Measurements from ENCODE around the gene GPRC5A.

GPRC5A gene

DNA sequence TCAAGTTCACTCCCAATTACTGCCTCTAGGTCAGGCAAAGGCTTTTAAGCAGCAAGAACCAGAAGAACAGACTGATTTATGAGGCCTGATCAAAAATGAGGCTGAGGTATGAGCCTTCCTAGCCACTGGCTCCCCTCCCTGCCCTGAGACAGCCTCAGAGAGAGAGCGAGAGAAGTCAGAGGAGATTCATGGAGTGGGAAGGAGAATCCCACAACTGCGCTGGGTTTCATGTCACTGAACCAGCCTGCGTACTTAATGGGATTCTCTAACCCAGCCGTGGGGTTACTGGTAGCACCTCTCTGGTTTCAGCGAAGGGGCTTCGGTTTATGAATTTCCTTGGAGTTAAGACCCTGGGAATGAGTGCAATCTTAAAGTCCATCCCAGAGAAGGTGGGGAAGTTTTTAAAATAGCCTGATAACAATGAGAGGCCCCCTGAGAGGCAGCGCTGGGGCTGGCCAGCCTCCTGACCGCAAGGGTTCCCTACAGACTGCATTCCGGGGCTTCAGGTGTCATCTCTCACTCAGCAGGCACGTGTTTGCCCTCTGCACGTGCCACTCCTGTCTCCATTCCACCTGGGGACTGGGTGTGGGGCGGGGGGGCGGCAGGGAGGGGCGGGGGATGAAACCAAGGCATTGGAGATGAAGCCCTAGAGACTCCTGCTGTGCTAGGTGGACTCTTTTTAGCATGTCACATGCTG, 6.1 kb upstream of the GPRC5A start:
- DNase-seq (ENCODE audit: low read depth) = no peak

DNA sequence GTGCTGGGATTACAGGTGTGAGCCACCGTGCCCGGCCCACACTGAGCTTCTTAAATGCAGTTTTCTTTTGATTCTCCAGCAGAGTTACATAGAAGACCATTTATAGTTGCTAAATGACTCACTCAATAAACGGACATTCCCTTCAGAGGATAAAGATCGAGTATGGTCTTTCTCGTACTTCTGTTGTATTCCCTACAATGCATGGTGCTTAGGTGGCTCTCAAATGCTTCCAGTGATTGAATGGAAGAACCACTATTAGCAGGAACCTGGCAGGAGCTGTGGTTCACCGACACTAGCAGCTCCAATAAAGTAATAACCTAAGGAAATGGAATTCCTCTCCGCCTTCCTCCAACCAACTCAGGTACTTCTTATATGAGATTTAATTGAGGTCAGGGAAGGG, 3.9 kb upstream of the GPRC5A start:
- no peak for DNase-seq (ENCODE audit: low read depth)

DNA sequence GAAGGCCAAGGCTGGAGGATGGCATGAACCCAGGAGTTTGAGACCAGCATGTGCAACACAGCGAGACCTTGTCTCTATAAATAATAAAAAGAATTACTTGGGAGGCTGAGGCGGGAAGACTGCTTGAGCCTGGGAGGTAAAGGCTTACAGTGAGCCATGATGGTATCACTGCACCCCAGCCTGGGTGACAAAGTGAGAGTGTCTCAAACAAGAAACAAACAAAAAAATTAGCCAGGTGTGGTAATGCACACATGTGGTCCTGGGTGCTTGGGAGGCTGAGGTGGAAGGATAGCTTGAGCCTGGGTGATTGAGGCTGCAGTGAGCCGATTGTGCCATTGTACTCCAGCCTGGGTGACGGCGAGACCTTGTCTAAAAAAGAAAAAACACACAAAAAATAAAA, 1.7 kb upstream of the GPRC5A start:
- DNase-seq (ENCODE audit: low read depth) = no peak

DNA sequence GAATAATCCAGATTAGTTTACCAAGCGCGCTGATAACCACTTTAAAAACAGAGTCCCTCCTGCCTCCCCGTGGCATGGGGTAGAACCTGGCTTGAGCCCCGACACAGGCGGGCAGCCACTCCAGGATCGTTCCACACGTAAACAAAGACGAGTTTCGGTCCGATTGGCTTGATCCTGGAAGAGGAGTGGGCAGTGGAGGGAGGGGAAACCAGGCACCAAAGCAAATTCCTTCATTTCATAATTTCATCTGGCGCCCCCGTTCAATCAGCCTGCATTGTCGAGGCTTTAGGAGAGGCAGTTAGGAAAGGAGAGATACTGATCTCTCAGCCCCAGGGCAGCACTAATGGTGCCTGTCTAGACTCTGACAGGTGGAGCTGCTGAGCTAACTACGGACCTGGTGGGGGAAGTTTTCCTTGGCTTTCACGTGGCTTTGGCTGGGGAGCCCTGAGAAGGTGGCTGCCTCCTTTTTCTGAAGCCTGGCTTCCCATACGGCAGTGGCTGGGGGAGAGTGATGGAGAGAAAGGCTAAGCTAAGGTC, 751 bp upstream of the GPRC5A start:
- DNase-seq (ENCODE audit: low read depth) = no peak

DNA sequence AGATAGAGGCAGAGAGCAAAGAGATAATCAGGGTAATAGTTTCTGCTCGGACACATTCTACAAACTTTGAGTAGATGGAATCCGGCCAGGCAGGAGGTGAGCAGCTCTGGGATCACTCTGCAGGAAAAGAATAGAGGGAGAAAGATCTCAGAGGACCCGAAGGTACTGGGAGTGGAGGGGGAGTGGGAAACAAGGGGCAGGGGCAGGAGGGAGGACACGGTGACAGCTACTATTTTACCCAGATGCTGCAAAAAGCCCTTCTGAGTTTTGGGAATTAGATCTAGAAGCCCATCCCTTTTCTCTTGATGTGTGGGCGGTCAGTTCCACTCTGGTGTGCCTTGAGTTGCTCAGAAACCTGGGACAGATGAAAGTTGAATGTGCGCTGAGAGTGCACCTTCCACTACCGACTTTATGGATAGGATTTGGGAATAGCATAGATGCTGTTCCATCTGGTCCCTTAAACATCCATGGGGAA, 556 bp downstream of the GPRC5A start:
- DNase-seq (ENCODE audit: low read depth) = no peak

DNA sequence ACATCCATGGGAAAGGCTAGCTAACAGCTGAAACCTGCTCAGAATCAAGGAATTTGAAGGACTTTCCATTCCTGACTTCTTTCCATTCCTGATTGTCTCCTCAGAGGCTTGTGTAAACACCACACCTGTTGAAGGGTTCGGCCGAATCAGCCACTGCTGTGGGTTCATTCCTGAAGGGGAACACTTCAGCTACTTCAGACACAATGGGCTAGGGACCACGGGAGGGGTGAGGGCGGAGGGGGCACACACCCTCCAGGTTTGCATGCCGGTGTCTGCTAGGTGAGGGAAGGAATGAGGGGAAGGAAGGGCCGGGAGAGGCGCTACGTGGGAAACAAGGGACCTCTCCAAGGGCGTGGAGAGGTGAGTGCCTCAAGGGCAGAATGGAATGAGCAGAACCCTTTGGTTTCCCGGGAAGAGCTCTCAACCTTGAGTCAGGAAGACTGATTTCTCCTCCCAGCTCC, 1.3 kb downstream of the GPRC5A start:
- no peak for DNase-seq (ENCODE audit: low read depth)

DNA sequence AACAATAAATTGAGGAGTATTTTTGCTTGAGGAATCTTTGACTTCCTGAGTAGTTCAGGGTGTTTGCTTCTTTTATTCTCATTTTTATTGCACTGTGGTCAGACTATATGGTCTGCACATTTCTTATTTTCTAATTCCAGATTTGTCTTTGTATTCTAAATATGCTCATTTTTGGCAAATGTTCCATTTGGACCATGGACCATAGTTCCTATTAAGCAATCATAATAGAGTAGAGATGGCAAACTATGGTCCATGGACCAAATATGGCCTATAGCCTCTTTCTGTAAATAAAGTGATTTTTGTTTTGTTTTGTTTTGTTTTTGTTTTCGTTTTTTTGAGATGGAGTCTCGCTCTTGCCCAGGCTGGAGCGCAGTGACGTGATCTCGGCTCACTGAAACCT, 2.1 kb downstream of the GPRC5A start:
- no peak for DNase-seq (ENCODE audit: low read depth)

DNA sequence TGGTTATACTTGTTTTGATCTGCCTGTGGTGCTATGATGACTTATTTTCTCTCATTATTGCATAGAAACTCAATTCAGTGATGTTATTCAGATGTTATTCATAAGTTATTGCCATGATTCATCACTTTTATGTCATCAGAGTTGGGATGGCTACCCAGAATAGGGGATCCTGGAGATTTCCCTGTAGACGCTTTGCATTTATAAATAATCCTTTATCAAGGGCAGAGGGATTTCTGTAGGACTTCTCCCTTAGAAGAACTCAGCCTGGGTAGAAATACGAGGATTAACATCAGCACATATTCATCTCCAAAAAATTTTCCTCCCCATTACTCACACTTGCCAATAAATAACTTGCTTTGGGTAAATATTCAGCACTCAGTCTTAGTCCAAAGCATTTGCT, 4.9 kb downstream of the GPRC5A start:
- no peak for DNase-seq (ENCODE audit: low read depth)

DNA sequence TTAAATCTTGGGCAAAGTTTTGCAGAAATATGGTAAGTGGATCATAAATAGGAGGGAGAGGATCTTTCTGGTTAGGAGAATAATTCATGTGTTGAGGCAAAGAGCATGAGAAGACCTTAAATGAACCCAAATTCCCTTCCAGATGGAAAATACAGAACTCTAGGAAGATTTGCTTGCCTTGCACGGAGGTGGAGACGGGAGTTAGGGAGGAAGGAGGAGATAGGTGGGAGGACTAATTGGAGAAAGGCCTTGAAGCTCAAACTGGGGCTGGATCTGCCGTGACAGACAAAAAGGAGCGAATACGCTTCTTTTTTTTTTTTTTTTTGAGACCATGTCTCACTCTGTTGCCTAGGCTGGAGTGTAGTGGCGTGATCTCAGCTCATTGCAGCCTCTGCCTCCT, 5.9 kb downstream of the GPRC5A start:
- no peak for DNase-seq (ENCODE audit: low read depth)

DNA sequence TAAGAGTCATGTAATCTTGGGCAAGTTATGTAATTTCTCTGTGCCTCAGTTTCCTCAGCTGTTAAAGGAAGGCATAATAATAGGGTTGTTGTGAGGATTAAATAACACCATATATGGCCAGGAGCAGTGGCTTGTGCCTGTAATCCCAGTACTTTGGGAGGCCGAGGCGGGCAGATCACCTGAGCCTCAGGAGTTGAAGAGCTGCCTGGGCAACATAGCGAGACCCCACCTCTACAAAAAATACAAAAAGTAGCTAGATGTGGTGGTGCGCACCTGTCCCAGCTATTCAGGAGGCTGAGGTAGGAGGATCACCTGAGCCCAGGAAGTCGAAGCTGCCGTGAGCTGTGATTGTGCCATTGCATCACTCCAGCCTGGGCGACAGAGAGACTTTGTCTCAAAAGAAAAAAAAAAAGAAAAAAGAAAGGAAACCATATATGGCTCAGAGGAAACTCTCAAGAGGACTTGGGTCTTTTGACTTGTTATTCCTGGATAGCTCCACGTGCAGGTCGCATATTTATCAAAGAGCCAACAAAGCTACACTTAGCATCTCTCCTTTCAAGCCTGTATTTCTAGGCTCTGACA, 6.9 kb downstream of the GPRC5A start:
- DNase-seq (ENCODE audit: low read depth) = no peak

DNA sequence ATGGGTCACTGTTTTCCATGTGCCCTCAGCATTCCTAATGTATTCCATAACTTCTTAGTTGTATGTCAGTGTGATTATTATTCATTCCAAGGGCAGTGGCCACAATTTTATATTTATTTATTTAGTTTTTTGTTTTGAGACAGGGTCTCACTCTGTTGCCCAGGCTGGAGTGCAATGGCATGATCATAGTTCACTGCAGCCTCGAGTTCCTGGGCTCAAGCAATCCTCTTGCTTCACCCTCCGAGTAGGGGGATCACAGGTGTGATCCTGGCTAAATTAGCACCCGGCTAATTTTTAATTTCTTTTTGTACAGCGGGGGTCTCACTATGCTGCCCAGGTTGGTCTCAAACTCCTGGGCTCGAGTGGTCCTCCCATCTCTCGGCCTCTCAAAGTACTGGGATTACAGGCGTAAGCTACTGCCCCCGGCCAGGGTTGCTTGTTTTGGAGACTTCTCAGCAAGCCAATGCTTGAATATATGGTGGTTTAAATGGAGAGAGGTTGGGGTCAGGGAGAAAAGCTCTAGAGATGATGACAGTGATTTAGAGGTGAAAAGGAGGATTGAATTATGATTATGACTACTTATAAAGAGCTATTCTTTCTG, 7.6 kb downstream of the GPRC5A start:
- DNase-seq (ENCODE audit: low read depth) = no peak

DNA sequence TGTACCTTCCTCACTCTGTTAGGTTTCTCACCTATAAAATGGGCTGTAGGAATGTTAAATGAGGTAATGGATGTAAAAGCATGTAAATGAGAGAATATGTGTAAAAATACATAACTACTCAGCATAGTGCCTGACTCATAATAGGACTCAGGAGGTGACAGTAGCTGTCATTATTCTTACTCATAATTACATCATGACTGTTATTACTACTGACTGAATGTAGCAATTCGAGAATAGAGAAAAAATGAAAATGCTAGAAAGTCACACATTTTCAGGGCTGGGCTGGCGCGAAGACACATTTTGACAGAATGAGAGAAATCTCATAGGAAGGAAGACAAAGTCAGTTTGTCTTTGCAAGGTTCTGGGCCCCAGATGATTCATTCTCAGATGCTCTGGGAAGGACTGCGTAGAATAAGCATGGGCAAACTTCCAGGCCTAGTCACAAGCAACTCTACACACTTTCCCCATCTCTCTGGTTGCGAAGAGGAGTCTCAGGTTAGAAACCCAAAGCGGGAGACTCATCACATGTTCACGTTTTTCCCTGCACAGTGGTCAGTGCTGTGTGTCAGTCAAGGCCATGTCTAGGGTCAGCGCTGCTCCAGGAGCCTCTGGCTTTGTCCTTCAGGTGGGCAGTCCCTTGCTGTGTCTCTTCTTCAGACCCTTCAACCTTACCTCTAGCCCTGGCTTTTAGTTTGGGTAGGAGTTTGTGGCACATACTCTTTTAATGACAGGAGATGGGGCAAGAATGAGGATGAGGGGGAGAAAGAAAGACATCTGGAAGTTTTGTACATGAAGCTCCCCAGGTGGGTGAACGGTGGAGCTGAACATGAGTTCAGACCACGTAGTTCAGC, 8.4 kb downstream of the GPRC5A start:
- DNase-seq (ENCODE audit: low read depth) = no peak

DNA sequence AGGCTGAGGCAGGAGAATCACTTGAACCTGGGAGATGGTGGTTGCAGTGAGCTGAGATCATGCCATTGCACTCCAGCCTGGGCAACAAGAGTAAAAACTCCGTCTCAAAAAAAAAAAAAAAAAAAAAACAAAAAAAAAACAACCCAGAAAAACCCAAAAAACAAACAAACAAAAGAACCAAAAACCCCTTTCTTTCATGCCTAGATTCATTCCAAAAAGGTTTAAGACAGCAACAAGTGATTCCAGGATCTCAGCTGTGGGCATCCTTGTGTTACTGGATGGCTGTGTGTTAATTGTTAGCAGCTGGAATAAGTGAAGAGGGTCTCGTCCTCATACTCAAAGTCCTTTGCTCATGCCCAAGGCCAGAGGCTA, 9.4 kb downstream of the GPRC5A start:
- no peak for DNase-seq (ENCODE audit: low read depth)

DNA sequence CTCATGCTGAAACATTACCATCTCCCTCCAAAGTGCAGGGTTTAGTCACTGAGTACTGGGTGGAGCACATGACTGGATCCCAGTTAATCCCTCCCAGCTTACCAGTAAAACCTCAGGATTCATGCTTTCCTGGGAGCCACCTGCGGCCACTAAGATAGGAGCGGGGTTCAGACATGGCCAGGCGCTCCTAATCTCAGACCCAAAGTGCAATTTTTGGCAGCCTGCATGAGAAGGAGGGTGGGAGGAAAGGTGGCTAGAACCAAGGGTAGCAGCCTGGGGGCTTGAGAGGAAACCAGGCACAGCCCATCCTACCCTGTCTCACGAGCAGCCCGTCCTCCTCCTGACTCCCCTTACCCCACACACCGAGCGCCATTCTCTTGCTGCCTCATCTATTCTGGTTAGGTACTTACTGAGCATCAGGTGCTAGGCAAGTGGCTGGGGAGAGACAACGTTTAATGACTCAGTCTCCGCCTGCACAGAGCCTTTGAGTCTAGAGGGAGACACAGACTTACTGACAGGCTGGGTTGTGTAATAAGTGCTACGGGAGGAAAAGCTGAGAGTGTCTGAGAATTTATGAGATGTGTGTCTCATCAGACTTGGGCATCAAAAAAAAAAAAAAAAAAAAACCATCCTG, 9.9 kb downstream of the GPRC5A start:
- DNase-seq (ENCODE audit: low read depth) = no peak

DNA sequence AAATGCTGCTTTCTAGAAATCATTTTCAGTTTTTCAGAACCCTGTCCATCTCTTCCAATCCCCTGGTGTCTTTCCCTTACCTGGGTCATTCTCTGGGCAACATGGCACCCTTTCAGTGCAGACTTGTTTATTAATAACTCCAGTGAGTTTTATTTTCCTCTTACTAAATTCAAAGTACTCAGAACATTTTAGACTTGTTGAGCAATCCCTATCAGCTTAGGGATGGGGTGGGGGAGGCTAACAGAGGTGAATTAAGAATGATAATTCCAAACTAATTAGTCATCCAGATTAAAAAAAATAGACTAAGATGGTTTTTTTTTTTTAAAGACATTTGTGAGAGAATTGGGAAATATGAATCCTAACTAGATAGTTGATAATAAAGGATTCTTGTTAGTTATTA, 10.7 kb downstream of the GPRC5A start:
- DNase-seq (ENCODE audit: low read depth) = no peak

DNA sequence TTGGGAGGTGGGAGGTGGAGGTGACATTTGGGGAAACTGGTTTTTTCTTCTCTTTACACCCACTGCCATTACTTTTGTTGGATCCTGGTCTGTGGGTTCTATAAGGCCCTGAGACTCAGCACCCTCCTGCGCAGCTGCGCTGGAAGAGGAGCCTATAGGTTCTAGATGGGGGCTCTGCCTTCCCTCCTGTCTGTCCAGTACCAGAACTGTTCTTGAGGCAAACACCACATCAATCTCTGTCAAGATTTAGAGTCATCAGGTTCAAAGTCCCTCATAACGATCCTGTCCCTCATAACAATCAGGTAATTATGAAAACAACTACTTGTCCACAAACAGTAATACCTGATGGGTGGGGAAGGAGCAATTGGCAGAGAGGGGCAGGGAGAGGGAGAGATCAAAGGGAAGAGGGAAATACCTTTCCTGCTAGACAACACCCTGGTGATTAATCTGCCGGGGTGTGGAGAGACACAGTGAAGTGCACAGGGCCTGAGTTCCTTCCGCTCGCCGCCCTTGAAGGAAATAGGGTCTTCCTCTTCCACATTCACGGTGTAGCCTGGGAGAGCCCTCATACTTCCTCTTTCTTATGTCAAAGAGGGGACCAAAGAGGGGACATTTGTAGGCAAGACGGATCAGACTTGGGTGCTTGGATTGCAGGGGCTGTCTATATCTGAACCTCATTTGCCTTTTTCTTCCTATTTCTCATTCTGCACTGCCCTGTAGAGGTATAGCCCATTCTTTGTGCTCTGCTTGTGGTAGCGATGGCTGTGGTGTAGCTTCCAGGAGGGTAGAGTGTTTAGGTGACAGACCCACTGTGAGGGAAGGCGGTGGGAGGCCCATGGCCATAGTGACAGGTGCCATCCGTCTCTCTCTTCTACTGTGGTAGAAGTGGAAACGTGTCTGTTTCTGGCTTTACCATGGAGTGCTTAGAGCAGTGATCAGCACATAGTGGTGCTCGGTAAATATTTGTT, 12.6 kb downstream of the GPRC5A start:
- no peak for DNase-seq (ENCODE audit: low read depth)

DNA sequence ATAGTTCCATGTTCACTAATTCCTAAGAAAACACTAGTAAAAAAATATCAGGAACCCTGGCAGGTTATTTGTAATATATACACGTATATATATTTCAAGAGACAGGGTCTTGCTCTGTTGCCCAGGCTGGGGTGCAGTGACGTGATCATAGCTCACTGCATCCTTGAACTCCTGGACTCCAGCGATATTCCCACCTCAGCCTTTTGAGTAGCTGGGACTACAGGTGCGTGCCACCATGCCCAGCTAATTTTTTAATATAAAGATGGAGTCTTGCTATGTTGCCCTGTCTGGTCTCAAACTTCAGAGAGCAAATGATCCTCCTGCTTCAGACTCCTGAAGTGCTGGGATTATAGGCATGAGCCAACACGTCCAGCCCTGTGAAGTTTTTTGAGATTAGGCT, 16.2 kb downstream of the GPRC5A start:
- DNase-seq (ENCODE audit: low read depth) = no peak

DNA sequence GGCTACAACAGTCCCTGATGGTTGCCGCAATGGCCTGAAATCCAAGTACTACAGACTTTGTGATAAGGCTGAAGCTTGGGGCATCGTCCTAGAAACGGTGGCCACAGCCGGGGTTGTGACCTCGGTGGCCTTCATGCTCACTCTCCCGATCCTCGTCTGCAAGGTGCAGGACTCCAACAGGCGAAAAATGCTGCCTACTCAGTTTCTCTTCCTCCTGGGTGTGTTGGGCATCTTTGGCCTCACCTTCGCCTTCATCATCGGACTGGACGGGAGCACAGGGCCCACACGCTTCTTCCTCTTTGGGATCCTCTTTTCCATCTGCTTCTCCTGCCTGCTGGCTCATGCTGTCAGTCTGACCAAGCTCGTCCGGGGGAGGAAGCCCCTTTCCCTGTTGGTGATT, 16.9 kb downstream of the GPRC5A start:
- no peak for DNase-seq (ENCODE audit: low read depth)

DNA sequence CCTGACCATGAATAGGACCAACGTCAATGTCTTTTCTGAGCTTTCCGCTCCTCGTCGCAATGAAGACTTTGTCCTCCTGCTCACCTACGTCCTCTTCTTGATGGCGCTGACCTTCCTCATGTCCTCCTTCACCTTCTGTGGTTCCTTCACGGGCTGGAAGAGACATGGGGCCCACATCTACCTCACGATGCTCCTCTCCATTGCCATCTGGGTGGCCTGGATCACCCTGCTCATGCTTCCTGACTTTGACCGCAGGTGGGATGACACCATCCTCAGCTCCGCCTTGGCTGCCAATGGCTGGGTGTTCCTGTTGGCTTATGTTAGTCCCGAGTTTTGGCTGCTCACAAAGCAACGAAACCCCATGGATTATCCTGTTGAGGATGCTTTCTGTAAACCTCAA, 17.3 kb downstream of the GPRC5A start:
- DNase-seq (ENCODE audit: low read depth) = no peak

DNA sequence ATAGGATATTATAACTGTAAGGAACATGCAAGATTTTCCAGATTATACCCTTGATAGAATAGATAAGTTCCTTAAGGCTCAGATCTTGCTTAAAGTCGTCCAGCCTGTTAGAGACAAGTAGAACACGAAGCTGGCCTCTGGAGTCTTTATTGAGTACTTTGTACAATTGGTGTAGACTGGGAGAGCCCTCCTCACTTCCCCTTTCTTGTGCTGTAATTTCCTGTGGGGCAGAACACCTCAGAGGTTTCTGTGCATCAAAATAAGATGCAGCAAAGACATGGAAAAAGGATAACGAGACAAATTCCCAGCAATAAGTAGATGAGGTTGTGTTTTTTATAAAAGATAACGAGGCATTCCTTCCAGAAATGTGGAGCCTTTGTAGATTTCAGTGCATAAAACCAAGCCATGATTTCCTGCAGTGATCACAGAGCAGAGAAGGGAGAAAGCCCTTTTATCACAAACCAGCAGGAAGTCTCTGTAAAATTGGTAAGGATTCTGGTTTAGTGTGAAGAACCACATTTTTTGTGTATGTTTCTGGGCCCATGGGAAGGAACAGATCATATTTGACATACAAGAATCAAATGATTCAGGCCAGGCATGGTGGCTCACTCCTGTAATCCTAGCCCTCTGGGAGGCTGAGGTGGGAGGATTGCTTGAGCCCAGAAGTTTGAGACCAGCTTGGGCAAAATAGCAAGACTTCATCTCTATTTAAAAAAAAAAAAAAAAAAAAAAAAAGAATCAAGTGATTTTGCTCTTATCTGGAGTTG, 18.0 kb downstream of the GPRC5A start:
- no peak for DNase-seq (ENCODE audit: low read depth)
